ENCODE measurements around the gene CSMD2.

DNA sequence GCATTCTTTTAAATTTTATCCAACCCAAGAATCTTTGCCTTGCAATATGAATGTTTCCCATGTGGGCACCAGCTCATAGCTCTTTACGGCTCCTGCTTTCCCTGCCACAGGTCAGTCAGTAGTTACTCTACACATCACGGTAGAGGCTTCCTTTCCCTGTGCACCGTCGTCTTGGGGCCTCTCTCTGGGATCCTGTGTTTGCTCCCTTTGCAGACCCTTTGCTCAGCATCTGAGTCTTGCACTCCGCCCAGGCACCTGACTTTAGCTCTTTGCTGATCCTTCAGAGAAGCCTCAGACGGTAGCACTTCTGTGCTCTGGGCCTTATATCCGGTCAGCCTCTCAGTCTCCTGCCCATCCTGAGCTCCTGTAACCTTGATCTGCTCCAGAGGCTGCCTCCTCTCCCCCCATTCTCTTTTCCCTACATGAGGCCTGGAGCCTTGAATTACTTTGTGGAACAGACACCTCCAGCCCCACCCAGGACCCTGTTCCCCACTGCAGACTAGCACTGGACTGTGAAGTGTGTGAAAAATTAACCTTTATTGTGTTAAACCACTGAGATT is 484.7 kb downstream of the CSMD2 start:
- TF ChIP-seq CTCF (IDR thresholded peaks at IDR 0.05) (no peak), POLR2A (IDR thresholded peaks at IDR 0.05) (no peak)
